Stomach (tissue), 4 donors: ENCODE data around the gene DRD2.

Experiments
- CTCF ChIP-seq, 7 experiments: fragments of 450-650 bp in 4 of 7; fragments of 200-600 bp in 3 of 7; sonication (generic) in 3 of 7; IDR thresholded peaks; one replicate each; pipeline ENCODE4 v1.5.1; 2016 to 2019; ENCODE audit warnings: antibody characterized with exemption in 7 of 7, control low read depth in 2 of 7, mild to moderate bottlenecking in 1 of 7
- EP300 ChIP-seq: sonication (generic); formaldehyde crosslinking; IDR thresholded peaks from one replicate; pipeline ENCODE4 v1.6.1; 2017; ENCODE audit warnings: antibody characterized with exemption
- POLR2AphosphoS5 ChIP-seq, 3 donors: sonication (generic); formaldehyde crosslinking; IDR thresholded peaks; one replicate each; pipeline ENCODE4 v1.6.1; 2016; ENCODE audit warnings: antibody characterized with exemption in 3 of 3

GRCh38 chr11:113419454-113420003 is 55.7 kb downstream of the DRD2 start:
- TF ChIP-seq EP300 (no peak), CTCF (IDR thresholded peaks at IDR 0.05) (no peak), POLR2AphosphoS5 (IDR thresholded peaks at IDR 0.05) (no peak)
